GM21447 (cell line): ENCODE measurements around the gene TEKT2.

ENCODE experiments used
- ATAC-seq: cut with Tn5 transposase; IDR thresholded peaks from one replicate; pipeline ENCODE4 v1.9.1; 2021; ENCODE audit not compliant: unreplicated experiment

Gene TEKT2

GRCh38 chr1:36101546-36101945, 17.7 kb downstream of the TEKT2 start:
- no peak for ATAC-seq

GRCh38 chr1:36106269-36106668, 22.4 kb downstream of the TEKT2 start:
- no peak for ATAC-seq

- no peak for ATAC-seq
These were observed 23.5 kb downstream of the TEKT2 start for GRCh38 chr1:36107394-36107793.

DNA sequence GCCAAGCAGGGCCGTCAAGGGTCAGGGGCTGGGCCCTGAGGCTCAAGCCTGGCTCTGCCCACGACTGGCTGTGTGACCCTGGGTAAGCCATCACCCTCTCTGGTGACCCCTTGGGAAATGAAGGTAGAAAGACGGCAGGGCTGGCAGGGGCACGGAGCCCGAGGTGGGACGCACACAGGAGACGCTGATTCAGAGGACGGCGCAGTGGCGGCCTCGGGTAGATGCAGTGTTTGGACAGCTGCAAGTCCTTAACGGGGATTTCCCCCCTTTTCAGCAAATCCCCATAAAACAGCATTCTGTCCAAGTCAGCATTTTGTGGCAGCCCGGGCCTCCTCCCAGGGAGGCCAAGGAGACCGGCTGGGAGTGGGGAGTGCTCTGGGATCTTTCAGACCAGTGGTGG, 24.4 kb downstream of the TEKT2 start:
- no peak for ATAC-seq

GRCh38 chr1:36109041-36109679, 25.3 kb downstream of the TEKT2 start:
- ATAC-seq, result no peak

DNA sequence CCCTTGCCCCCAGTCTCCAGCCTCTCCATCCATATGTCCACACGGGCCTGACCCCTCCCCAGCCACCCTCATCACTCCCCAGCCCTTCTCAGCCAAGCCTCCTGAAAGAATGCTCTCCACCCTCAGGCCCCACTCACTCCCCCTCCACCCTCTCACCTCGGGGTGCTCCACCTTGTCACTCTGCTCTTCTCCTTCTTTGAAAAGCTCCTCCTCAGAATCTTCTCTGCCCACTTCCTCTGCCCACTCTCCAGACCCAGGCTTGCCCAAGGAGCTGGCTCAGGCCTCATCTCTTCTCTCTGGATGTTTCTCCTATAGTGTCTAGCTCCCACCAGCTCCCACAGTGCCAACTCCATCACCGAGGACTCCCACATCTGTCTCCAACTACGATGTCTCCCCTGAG, 27.3 kb downstream of the TEKT2 start:
- ATAC-seq, result no peak

- ATAC-seq, result no peak
These were observed 28.9 kb downstream of the TEKT2 start for GRCh38 chr1:36112823-36113222.

GRCh38 chr1:36114371-36114770, 30.5 kb downstream of the TEKT2 start:
- no peak for ATAC-seq

- ATAC-seq, result no peak
These were observed 31.3 kb downstream of the TEKT2 start for GRCh38 chr1:36115200-36115669.

GRCh38 chr1:36115931-36116330, 32.0 kb downstream of the TEKT2 start:
- no peak for ATAC-seq

GRCh38 chr1:36116901-36117300, 33.0 kb downstream of the TEKT2 start:
- no peak for ATAC-seq

DNA sequence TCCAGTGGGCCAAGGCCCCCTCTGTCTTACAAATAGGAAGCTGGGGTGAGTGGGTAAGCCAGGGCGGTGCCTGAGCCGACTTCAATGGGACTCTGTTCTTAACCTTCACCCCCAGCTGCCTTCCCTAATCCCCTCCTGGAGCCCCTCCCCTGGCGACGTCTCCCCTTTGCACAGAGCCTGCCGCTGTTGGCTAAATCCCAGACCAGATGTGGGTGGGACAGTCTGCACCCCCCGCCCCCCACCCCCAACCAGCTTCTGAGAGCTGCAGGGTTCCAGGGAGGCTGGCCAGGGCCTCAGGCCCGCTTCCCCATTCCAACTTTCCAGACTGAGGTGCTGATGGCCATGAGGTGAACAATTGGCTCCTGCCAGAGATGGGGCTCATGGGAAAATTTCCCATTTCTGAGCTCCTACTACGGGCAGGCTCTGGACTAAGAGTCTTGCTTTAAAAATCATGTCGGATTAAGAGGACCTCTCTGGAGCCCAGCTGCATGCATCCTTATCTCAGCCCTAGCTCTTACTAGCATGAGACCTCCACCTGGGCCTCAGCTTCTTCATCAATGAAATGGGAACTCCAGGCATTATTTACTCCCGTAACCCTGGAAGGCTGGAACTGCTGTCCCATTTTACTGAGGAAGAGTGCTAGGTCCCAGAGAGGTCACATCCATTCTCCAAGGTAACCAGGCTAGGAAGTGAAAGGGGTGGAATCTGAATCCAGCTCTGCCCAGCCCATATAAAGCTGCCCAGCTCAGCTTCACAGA, 34.7 kb downstream of the TEKT2 start:
- no peak for ATAC-seq

DNA sequence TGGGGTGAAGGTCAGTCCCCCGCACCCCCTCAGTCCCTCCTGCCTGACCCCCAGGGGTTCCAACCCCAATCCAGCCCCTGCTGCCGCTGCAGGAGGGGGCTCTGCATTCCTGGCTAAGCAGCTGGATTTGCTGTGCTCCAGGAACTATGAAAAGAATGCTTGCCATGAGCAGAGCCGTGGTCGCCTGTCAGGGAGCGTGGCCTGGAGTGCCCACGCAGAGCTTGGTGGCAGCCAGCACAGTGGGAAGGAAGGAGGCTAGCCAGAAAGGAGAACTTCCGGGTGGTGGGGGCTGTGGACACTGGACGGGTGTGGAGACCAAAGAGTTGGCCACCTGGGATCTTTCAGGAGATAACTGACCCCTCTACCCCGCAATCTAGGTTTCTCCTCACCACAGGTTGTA, 35.6 kb downstream of the TEKT2 start:
- ATAC-seq, result no peak

DNA sequence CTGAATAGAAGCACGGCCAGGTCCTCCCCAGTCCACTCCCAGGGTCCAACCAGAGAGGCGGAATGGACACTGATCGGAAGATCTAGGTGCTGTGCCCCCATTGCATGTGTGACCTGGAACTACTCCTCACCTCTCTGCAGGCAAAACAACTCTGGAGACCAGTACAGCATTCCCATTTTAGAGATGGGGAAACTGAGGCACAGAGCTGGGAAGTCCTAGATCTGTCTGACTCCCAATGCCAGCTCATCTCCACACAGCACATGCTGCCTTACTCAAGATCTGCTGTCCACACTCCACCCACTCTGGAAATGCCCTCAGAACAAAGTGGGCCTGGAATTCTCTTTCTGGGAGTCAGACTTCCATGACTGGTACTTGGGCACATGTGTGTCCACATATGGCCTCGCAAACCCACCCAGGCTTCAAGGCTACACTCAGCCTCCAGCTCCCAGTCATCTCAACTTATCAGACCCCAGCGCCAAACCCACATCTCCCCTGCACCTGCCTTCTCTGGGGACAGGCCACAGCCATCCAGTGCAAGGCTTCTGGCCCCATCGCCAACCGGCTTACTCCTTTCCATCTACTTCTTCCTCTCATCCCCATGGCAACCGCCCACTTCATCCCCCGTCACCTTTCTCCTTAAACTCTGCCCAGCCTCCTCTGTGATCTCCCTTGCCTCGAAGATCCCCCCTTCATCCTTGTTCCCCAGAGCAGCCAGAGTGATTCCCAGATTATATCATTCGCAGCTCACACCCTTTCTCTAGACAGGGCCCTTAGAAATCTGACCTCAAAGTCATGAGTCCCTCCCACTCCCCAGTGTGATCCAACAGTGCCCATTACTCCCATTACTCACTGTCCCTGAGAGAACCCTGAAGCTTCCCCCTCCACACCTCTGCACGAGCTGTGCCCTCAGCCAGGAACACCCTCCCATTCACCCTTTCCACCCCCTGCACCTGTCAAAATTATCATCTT, 38.5 kb downstream of the TEKT2 start:
- no peak for ATAC-seq

DNA sequence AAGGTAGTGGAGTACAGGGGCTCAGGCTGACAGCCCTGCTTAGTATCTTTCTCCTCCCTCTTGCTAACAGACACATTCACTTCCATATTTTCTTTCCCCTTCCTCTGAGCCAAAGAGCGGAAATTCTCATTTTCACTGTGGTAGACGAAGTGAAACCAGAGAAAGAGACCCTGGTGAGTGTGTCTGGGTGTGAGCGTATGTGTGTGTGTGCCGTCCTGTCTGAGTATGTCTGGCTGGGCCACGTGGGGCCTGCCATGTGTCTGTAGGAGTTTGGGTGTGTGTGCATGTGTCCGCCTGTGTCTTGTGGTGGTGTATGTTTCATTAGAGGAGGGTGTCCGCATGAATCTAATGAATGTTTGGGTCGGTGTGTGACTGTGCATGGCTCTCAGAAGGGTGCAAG, 39.5 kb downstream of the TEKT2 start:
- no peak for ATAC-seq

- no peak for ATAC-seq
These were observed 40.7 kb downstream of the TEKT2 start for GRCh38 chr1:36124404-36125128.

- ATAC-seq, result no peak
These were observed 41.5 kb downstream of the TEKT2 start, which contains the start of gene COL8A2 for GRCh38 chr1:36125129-36125991. TSS of gene COL8A2 (minus strand) at chr1:36125222. CDS start at chr1:36100242, 24,980 bp downstream.

GRCh38 chr1:36126005-36126716, 42.3 kb downstream of the TEKT2 start:
- no peak for ATAC-seq
